SK-N-SH (cell line): Measurements from ENCODE around the gene KCNQ5. TPM values are rescaled to one million over a fixed set of nuclear protein-coding genes. Genes with fewer than 3 reads are reported as not detected.

Source experiments
- CTCF ChIA-PET: fragments of 300-600, 350-600 bp; formaldehyde crosslinking; extraction: SDS; loops from one replicate; lab custom pipeline; 2021; lab: Yijun Ruan, JAX
- POLR2A ChIA-PET: fragments of 350-600 bp; sonication (Branson Sonifier 250); formaldehyde crosslinking; extraction: SDS; loops from one replicate; lab custom pipeline; 2020; ENCODE audit warnings: antibody characterized with exemption, inconsistent platforms; lab: Yijun Ruan, JAX
- DNase-seq: peaks from one replicate; pipeline ENCODE4 v3.0.0; 2012
- H2AFZ ChIP-seq: fragments of 200-600 bp; sonication (generic); 2 replicates; pipeline ENCODE4 v1.8.1; 2016; ENCODE audit warnings: antibody characterized with exemption, mild to moderate bottlenecking, low read depth
- H3F3A ChIP-seq: fragments of 200-600 bp; sonication (generic); replicated peaks from 2 replicates; pipeline ENCODE3; 2016; ENCODE audit warnings: antibody characterized with exemption, mild to moderate bottlenecking; ENCODE audit not compliant: insufficient read depth
- H3K27ac ChIP-seq, 2 experiments: fragments of 200-500 bp in 1 of 2; fragments of 200-600 bp in 1 of 2; sonication (Bioruptor generic) in 1 of 2; sonication (generic), shearing (Covaris generic) in 1 of 2; 2 replicates each; pipeline versions ENCODE4 v1.5.1 to v1.6.1; 2014 to 2016; ENCODE audit warnings: low read depth in 2 of 2, inconsistent platforms in 1 of 2, low read length in 1 of 2, mild to moderate bottlenecking in 1 of 2, mixed read lengths in 1 of 2
- H3K27me3 ChIP-seq: fragments of 200-600 bp; sonication (generic), shearing (Covaris generic); 2 replicates; pipeline ENCODE4 v1.6.1; 2016; ENCODE audit warnings: mixed run types; ENCODE audit not compliant: insufficient read depth
- H3K36me3 ChIP-seq, 2 experiments: fragments of 200-500 bp in 1 of 2; fragments of 200-600 bp in 1 of 2; sonication (Bioruptor generic) in 1 of 2; sonication (generic) in 1 of 2; replicated peaks in 1 of 2; 2 replicates each; pipeline versions ENCODE3 to v1.5.1; 2014 to 2016; ENCODE audit warnings: low read length in 1 of 2, mild to moderate bottlenecking in 1 of 2; ENCODE audit not compliant: insufficient read depth in 2 of 2, control insufficient read depth in 1 of 2
- H3K4me1 ChIP-seq, 2 experiments: fragments of 200-500 bp in 1 of 2; fragments of 200-600 bp in 1 of 2; sonication (Bioruptor generic) in 1 of 2; sonication (generic), shearing (Covaris generic) in 1 of 2; 2 replicates each; pipeline versions ENCODE4 v1.5.1 to v1.6.1; 2014 to 2016; ENCODE audit warnings: low read depth in 1 of 2, low read length in 1 of 2, mixed run types in 1 of 2; ENCODE audit not compliant: insufficient read depth in 2 of 2, control insufficient read depth in 1 of 2
- H3K4me2 ChIP-seq: fragments of 200-600 bp; sonication (generic), shearing (Covaris generic); 2 replicates; pipeline ENCODE4 v1.6.1; 2017; ENCODE audit warnings: mixed run types
- H3K4me3 ChIP-seq, 2 experiments: fragments of 200-500 bp in 1 of 2; fragments of 200-600 bp in 1 of 2; sonication (Bioruptor generic) in 1 of 2; sonication (generic), shearing (Covaris generic) in 1 of 2; 2 replicates each; pipeline versions ENCODE4 v1.5.1 to v1.8.1; 2014 to 2016; ENCODE audit warnings: low read depth in 2 of 2, inconsistent platforms in 1 of 2, low read length in 1 of 2, mild to moderate bottlenecking in 1 of 2, mixed read lengths in 1 of 2, moderate library complexity in 1 of 2
- H3K79me2 ChIP-seq: fragments of 200-600 bp; sonication (generic); 2 replicates; pipeline ENCODE4 v1.8.1; 2017; ENCODE audit warnings: mild to moderate bottlenecking; ENCODE audit not compliant: insufficient read depth
- H3K9ac ChIP-seq: fragments of 200-600 bp; sonication (generic); 2 replicates; pipeline ENCODE4 v1.6.1; 2017; ENCODE audit warnings: mixed run types
- H3K9me2 ChIP-seq: fragments of 200-600 bp; sonication (generic); 2 replicates; pipeline ENCODE4 v1.6.1; 2017; ENCODE audit warnings: mixed run types
- H3K9me3 ChIP-seq: fragments of 200-600 bp; sonication (generic); 2 replicates; pipeline ENCODE4 v1.6.1; 2017; ENCODE audit warnings: mixed run types, mild to moderate bottlenecking, moderate library complexity
- H4K20me1 ChIP-seq: fragments of 200-600 bp; sonication (generic); 2 replicates; pipeline ENCODE4 v1.6.1; 2017; ENCODE audit warnings: mild to moderate bottlenecking, mixed run types; ENCODE audit not compliant: insufficient read depth
- CHD2 ChIP-seq: fragments of 150-350 bp; IDR thresholded peaks from 2 replicates; pipeline ENCODE4 v1.6.1; 2018; ENCODE audit warnings: low read length; ENCODE audit not compliant: partially characterized antibody
- ELF1 ChIP-seq: IDR thresholded peaks from 2 replicates; pipeline ENCODE4 v1.4.0; 2012
- EP300 ChIP-seq, 2 experiments: IDR thresholded peaks; 2 replicates each; pipeline versions ENCODE4 v1.4.0 to v1.6.1; 2012; ENCODE audit warnings: borderline replicate concordance in 1 of 2, low read depth in 1 of 2, low read length in 1 of 2
- EZH2phosphoT487 ChIP-seq: fragments of 200-600 bp; sonication (generic); IDR thresholded peaks from 2 replicates; pipeline ENCODE4 v1.6.1; 2017; ENCODE audit warnings: low read depth, mixed run types, mild to moderate bottlenecking, antibody characterized with exemption, moderate library complexity, borderline replicate concordance
- FOXM1 ChIP-seq: IDR thresholded peaks from 2 replicates; pipeline ENCODE4 v1.4.0; 2012; ENCODE audit warnings: low read depth, mild to moderate bottlenecking
- GABPA ChIP-seq: IDR thresholded peaks from 2 replicates; pipeline ENCODE4 v1.4.0; 2012; ENCODE audit warnings: low read depth, mild to moderate bottlenecking
- GATA2 ChIP-seq: sonication (generic); formaldehyde crosslinking; IDR thresholded peaks from 2 replicates; pipeline ENCODE4 v1.5.0; 2020; ENCODE audit warnings: mild to moderate bottlenecking, missing genetic modification reagents
- JUND ChIP-seq: IDR thresholded peaks from 2 replicates; pipeline ENCODE4 v1.4.0; 2012
- MEF2A ChIP-seq: IDR thresholded peaks from 2 replicates; pipeline ENCODE4 v1.4.0; 2012; ENCODE audit warnings: low read depth, borderline replicate concordance
- NFIC ChIP-seq: IDR thresholded peaks from 2 replicates; pipeline ENCODE4 v1.4.0; 2012; ENCODE audit warnings: borderline replicate concordance
- NRF1 ChIP-seq: IDR thresholded peaks from 2 replicates; pipeline ENCODE4 v1.6.1; 2012; ENCODE audit warnings: low read depth, mild to moderate bottlenecking, low read length
- RCOR1 ChIP-seq: fragments of 150-350 bp; IDR thresholded peaks from 2 replicates; pipeline ENCODE4 v1.6.1; 2017; ENCODE audit warnings: antibody characterized with exemption, low read length
- RFX5 ChIP-seq: IDR thresholded peaks from 2 replicates; pipeline ENCODE4 v1.6.1; 2012; ENCODE audit warnings: mild to moderate bottlenecking, improper control_type of control experiment, low read length
- SMC3 ChIP-seq: IDR thresholded peaks from 2 replicates; pipeline ENCODE4 v1.6.1; 2012; ENCODE audit warnings: low read depth, low read length, improper control_type of control experiment
- TEAD4 ChIP-seq: IDR thresholded peaks from 2 replicates; pipeline ENCODE4 v1.4.0; 2012; ENCODE audit warnings: mild to moderate bottlenecking, borderline replicate concordance; ENCODE audit not compliant: insufficient read depth
- WGBS: methylation state at CpG from one replicate; pipeline ENCODE4 v1.1.6; 2017; ENCODE audit warnings: low lambda C conversion rate; 5-methylcytosine and 5-hydroxymethylcytosine counted together
- polyA plus RNA-seq, 3 experiments: library from polyadenylated mRNA; depleted of rRNA; stranded (reverse); fragments of >200 nt; gene quantifications; 2 replicates each; pipeline ENCODE4 v1.2.3, GENCODE V29; 2012
- TF ChIP-seq, protein P1 (sequence below): IDR thresholded peaks from 2 replicates; pipeline ENCODE4 v1.4.0; 2012; ENCODE audit warnings: low read depth, borderline replicate concordance
- TF ChIP-seq, protein P2 (sequence below): fragments of 150-350 bp; IDR thresholded peaks from 2 replicates; pipeline ENCODE4 v1.6.1; 2016; ENCODE audit warnings: mild to moderate bottlenecking, low read depth, low read length
- TF ChIP-seq, protein P3 (sequence below): fragments of 150-350 bp; IDR thresholded peaks from 2 replicates; pipeline ENCODE4 v1.6.1; 2017; ENCODE audit warnings: antibody characterized with exemption, low read length, low read depth, borderline replicate concordance

KCNQ5 gene
- polyA plus RNA-seq, 1 of the 3 experiments (the other 2 are of a cell fraction): 3.2 TPM

DNA sequence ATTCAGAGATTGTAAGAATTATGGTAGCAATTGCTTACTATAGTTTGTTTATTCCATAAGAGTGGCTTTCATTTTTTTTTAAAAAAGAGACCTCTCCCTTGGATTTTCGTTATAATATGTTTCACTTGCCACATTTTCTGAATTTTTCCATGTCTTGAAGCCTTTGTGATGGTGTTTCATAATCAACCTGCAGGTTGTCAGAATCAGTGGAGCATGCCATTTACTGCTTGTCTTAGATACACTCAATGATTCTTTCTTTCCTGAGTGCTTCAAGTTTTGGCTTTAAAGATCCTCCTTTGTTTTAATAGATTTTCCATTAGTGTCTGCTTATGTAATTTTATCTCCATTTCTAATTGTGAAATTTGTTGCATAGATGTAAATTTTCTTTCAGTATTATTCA lies 31.2 kb downstream of the KCNQ5 start:
- 80% methylated on average over 1 of the region's 1 CpG for WGBS
- H3K79me2 ChIP-seq: peaks cover 63% of the 10 kb centered on the region
- H3K9me3 ChIP-seq: no peaks in the 10 kb centered on the region
- H3K36me3 ChIP-seq: peaks cover 0 to 7% of the 10 kb centered on the region in 2 experiments
- H3K9me2 ChIP-seq: no peaks in the 10 kb centered on the region
- DNase-seq: no peak
- H4K20me1 ChIP-seq: no peaks in the 10 kb centered on the region
- no peak overlapping the region for H3K9ac ChIP-seq
- H3K4me1 ChIP-seq: peaks cover 0 to 50% of the 10 kb centered on the region in 2 experiments; a peak in 3 of 4 replicates
- TF ChIP-seq MEF2A (no peak), CHD2 (no peak), JUND (no peak), EP300 (IDR thresholded peaks at IDR 0.05; ENCODE audit: borderline replicate concordance in 1 of 2, low read depth in 1 of 2, low read length in 1 of 2) (no peak), RFX5 (no peak), NFIC (no peak), NRF1 (no peak), GABPA (no peak), SMC3 (no peak), ELF1 (no peak), TEAD4 (no peak), FOXM1 (no peak), RCOR1 (no peak), GATA2 (CRISPR knock-in tag) (no peak)
- TF ChIP-seq, protein P1, sequence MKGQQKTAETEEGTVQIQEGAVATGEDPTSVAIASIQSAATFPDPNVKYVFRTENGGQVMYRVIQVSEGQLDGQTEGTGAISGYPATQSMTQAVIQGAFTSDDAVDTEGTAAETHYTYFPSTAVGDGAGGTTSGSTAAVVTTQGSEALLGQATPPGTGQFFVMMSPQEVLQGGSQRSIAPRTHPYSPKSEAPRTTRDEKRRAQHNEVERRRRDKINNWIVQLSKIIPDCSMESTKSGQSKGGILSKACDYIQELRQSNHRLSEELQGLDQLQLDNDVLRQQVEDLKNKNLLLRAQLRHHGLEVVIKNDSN: no peak
- TF ChIP-seq, protein P2, sequence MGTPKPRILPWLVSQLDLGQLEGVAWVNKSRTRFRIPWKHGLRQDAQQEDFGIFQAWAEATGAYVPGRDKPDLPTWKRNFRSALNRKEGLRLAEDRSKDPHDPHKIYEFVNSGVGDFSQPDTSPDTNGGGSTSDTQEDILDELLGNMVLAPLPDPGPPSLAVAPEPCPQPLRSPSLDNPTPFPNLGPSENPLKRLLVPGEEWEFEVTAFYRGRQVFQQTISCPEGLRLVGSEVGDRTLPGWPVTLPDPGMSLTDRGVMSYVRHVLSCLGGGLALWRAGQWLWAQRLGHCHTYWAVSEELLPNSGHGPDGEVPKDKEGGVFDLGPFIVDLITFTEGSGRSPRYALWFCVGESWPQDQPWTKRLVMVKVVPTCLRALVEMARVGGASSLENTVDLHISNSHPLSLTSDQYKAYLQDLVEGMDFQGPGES: no peak
- TF ChIP-seq, protein P3, sequence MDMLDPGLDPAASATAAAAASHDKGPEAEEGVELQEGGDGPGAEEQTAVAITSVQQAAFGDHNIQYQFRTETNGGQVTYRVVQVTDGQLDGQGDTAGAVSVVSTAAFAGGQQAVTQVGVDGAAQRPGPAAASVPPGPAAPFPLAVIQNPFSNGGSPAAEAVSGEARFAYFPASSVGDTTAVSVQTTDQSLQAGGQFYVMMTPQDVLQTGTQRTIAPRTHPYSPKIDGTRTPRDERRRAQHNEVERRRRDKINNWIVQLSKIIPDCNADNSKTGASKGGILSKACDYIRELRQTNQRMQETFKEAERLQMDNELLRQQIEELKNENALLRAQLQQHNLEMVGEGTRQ: no peak
- H2AFZ ChIP-seq: no peak overlapping the region
- ChIA-PET POLR2A (no interaction called here), CTCF (no interaction called here)
- H3K27me3 ChIP-seq: no peaks in the 10 kb centered on the region
- peaks cover 41% of the 10 kb centered on the region for H3F3A ChIP-seq
- no peak overlapping the region for H3K27ac ChIP-seq
- no peak overlapping the region for H3K4me2 ChIP-seq
- no peak overlapping the region for H3K4me3 ChIP-seq

DNA sequence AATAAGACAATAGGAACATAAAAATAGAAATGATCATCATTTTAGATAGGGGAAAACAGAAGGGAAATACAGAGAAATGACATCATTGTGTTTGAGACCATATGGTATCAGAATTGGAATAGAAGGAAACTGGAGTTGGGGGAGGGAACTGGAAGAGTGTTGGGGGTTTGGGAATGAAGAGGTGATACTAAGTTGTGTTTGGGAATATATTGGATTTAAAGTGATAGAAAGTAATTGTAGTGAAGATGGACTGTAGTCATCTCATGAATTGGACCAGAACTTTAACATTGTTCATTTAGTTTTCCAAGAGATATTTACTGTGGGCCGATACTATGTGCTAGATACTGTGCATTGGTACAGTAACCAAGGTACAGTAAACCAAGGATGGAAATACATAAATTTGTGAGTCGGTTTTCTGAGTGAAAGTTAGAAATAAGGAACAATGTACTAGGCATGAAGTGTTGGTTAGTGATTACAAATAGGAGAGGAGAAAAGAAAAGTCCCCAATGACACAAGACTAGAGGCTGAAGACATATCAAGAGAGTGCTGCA lies 32.3 kb downstream of the KCNQ5 start:
- POLR2A ChIA-PET: no interaction called here
- peaks cover 62% of the 10 kb centered on the region for H3K79me2 ChIP-seq

More for the DNA sequence above, 32.3 kb downstream of the KCNQ5 start:
- Histone ChIP-seq H3K4me3 (no peak overlapping the region), H3K36me3 (peaks cover 0 to 3% of the 10 kb centered on the region in 2 experiments), H2AFZ (no peak overlapping the region), H3K27me3 (no peaks in the 10 kb centered on the region), H3K4me1 (peaks cover 0 to 45% of the 10 kb centered on the region in 2 experiments; a peak in 3 of 4 replicates), H3K9me3 (no peaks in the 10 kb centered on the region), H3F3A (peaks cover 31% of the 10 kb centered on the region), H3K27ac (no peak overlapping the region), H3K9ac (no peak overlapping the region), H3K4me2 (no peak overlapping the region), H3K9me2 (no peaks in the 10 kb centered on the region), H4K20me1 (no peaks in the 10 kb centered on the region)
- CTCF ChIA-PET: no interaction called here
- WGBS: 88% methylated on average over 2 of the region's 2 CpGs
- no peak for TF ChIP-seq EZH2phosphoT487
- DNase-seq: no peak
